Fibroblast of villous mesenchyme (primary cell): ENCODE measurements around the gene NUP62. TPM values are rescaled to one million over a fixed set of nuclear protein-coding genes. Genes with fewer than 3 reads are reported as not detected.

Experiments
- DNase-seq: peaks from one replicate; pipeline ENCODE4 v3.0.0-alpha.2; 2010; ENCODE audit warnings: low read depth
- H3K4me3 ChIP-seq: 2 replicates; pipeline ENCODE4 v1.5.1; 2011; ENCODE audit warnings: low read depth, mild to moderate bottlenecking, low read length
- CTCF ChIP-seq: IDR thresholded peaks from 2 replicates; pipeline ENCODE4 v1.5.1; 2012; ENCODE audit warnings: low read depth, mild to moderate bottlenecking, low read length; ENCODE audit not compliant: insufficient read depth
- total RNA-seq: library from RNA; depleted of rRNA; stranded (reverse); fragments of >200 nt; gene quantifications from 2 replicates; pipeline ENCODE4 v1.2.3, GENCODE V29; 2012

NUP62 gene
- total RNA-seq, 1 donor, result 43.2 TPM

- H3K4me3 ChIP-seq, result no peak overlapping the region
- no peak for TF ChIP-seq CTCF
Measured at GRCh38 chr19:49863935-49864320, 65.4 kb downstream of the NUP62 start.

GRCh38 chr19:49863254-49863934, 65.9 kb downstream of the NUP62 start:
- no peak for DNase-seq
- no peak overlapping the region for H3K4me3 ChIP-seq
- no peak for TF ChIP-seq CTCF

More at GRCh38 chr19:49863935-49864320, 65.4 kb downstream of the NUP62 start:
- DNase-seq, result no peak

GRCh38 chr19:49862391-49863253, 66.7 kb downstream of the NUP62 start:
- H3K4me3 ChIP-seq, result no peak overlapping the region
- TF ChIP-seq CTCF, result peak; percentile 37
- DNase-seq, result no peak

GRCh38 chr19:49861541-49862378, 67.5 kb downstream of the NUP62 start:
- H3K4me3 ChIP-seq, result no peak overlapping the region
- no peak for TF ChIP-seq CTCF
- DNase-seq, result no peak

- TF ChIP-seq CTCF, result no peak
- DNase-seq, result no peak
- no peak overlapping the region for H3K4me3 ChIP-seq
Measured at GRCh38 chr19:49861107-49861506, 68.2 kb downstream of the NUP62 start.

- no peak overlapping the region for H3K4me3 ChIP-seq
- no peak for TF ChIP-seq CTCF
- no peak for DNase-seq
Measured at GRCh38 chr19:49860336-49861102, 68.8 kb downstream of the NUP62 start.
